Bronchial epithelial cell (primary cell): ENCODE data around the gene GALNT13. TPM values are rescaled to one million over a fixed set of nuclear protein-coding genes. Genes with fewer than 3 reads are reported as not detected.

Source experiments
- DNase-seq: peaks from one replicate; pipeline ENCODE4 v3.0.0-alpha.2; 2010; ENCODE audit warnings: low read depth
- FAIRE-seq: peaks from 2 replicates; lab custom pipeline; 2011; peaks lifted over from hg19 to GRCh38; lab: Jason Lieb, UNC
- H3K27me3 ChIP-seq: 2 replicates; pipeline ENCODE4 v1.5.1; 2011; ENCODE audit warnings: low read length; ENCODE audit not compliant: control insufficient read depth, insufficient read depth
- H3K36me3 ChIP-seq: 2 replicates; pipeline ENCODE4 v1.5.1; 2011; ENCODE audit warnings: low read length; ENCODE audit not compliant: control insufficient read depth, insufficient read depth
- H3K4me3 ChIP-seq: 2 replicates; pipeline ENCODE4 v1.5.1; 2011; ENCODE audit warnings: mild to moderate bottlenecking, low read depth, low read length, control low read depth
- CTCF ChIP-seq: IDR thresholded peaks from 2 replicates; pipeline ENCODE4 v1.5.1; 2011; ENCODE audit warnings: mild to moderate bottlenecking, moderate library complexity, low read length, control low read depth, inconsistent platforms; ENCODE audit not compliant: insufficient read depth, severe bottlenecking
- total RNA-seq: library from RNA; depleted of rRNA; stranded (reverse); fragments of >200 nt; gene quantifications from 2 replicates; pipeline ENCODE4 v1.2.1, GENCODE V29; 2014

The GALNT13 gene
- total RNA-seq, 1 donor from 2014 or later: 1.3 TPM

- TF ChIP-seq CTCF: no peak
- Histone ChIP-seq H3K36me3 (no peaks in the 10 kb centered on the region), H3K27me3 (no peaks in the 10 kb centered on the region), H3K4me3 (no peak overlapping the region)
- no peak for FAIRE-seq
- DNase-seq: no peak
These were observed 617.1 kb downstream of the GALNT13 start for GRCh38 chr2:154488801-154489200.

GRCh38 chr2:154489266-154489858 lies 617.6 kb downstream of the GALNT13 start:
- H3K4me3 ChIP-seq: no peak overlapping the region
- FAIRE-seq: no peak
- no peaks in the 10 kb centered on the region for H3K27me3 ChIP-seq
- no peaks in the 10 kb centered on the region for H3K36me3 ChIP-seq
- DNase-seq: no peak
- no peak for TF ChIP-seq CTCF

GRCh38 chr2:154490530-154490929 lies 618.8 kb downstream of the GALNT13 start:
- FAIRE-seq (no peak), DNase-seq (no peak)
- Histone ChIP-seq H3K27me3 (no peaks in the 10 kb centered on the region), H3K4me3 (no peak overlapping the region), H3K36me3 (no peaks in the 10 kb centered on the region)
- TF ChIP-seq CTCF: no peak

GRCh38 chr2:154495455-154495868 lies 623.7 kb downstream of the GALNT13 start:
- Histone ChIP-seq H3K4me3 (no peak overlapping the region), H3K27me3 (no peaks in the 10 kb centered on the region), H3K36me3 (no peaks in the 10 kb centered on the region)
- FAIRE-seq (no peak), DNase-seq (no peak)
- TF ChIP-seq CTCF: no peak

GRCh38 chr2:154497019-154497418 lies 625.3 kb downstream of the GALNT13 start:
- FAIRE-seq (no peak), DNase-seq (no peak)
- H3K4me3 ChIP-seq: no peak overlapping the region
- no peaks in the 10 kb centered on the region for H3K36me3 ChIP-seq
- no peak for TF ChIP-seq CTCF
- no peaks in the 10 kb centered on the region for H3K27me3 ChIP-seq
